Prostate gland (tissue), 2 donors: ENCODE measurements around the gene ACVR1. TPM values are rescaled to one million over a fixed set of nuclear protein-coding genes. Genes with fewer than 3 reads are reported as not detected.

Experiments used
- DNase-seq: peaks from one replicate; pipeline ENCODE4 v3.0.0-alpha.2; 2019; ENCODE audit warnings: low spot score
- H3K27ac ChIP-seq, 2 donors: fragments of 200-600 bp; sonication (generic); 2 replicates each; pipeline ENCODE4 v1.5.1; 2017 to 2019
- H3K27me3 ChIP-seq: fragments of 200-600 bp; sonication (generic); replicated peaks from 2 replicates; pipeline ENCODE4 v1.5.1; 2019; ENCODE audit not compliant: insufficient read depth
- H3K36me3 ChIP-seq, 2 donors: fragments of 200-600 bp; sonication (generic); 1 replicate in 1 of 2; 2 replicates in 1 of 2; pipeline versions ENCODE4 v1.5.1 to v1.8.1; 2017 to 2019
- H3K4me1 ChIP-seq: fragments of 200-600 bp; sonication (generic); replicated peaks from 2 replicates; pipeline ENCODE4 v1.5.1; 2019
- H3K4me3 ChIP-seq, 2 donors: fragments of 200-600 bp; sonication (generic); 2 replicates each; pipeline ENCODE4 v1.5.1; 2017 to 2019
- H3K9me3 ChIP-seq: fragments of 200-600 bp; sonication (generic); 2 replicates; pipeline ENCODE4 v1.5.1; 2017
- CTCF ChIP-seq, 4 experiments: fragments of 200-600 bp in 2 of 4; fragments of 450-650 bp in 2 of 4; sonication (generic) in 2 of 4; IDR thresholded peaks; 1 replicate in 3 of 4; 2 replicates in 1 of 4; pipeline ENCODE4 v1.5.1; 2016 to 2019; ENCODE audit warnings: antibody characterized with exemption in 4 of 4, mild to moderate bottlenecking in 2 of 4, moderate library complexity in 2 of 4
- POLR2A ChIP-seq: fragments of 450-650 bp; IDR thresholded peaks from one replicate; pipeline ENCODE4 v1.6.1; 2016; ENCODE audit warnings: antibody characterized with exemption, mild to moderate bottlenecking
- POLR2AphosphoS5 ChIP-seq: sonication (generic); formaldehyde crosslinking; IDR thresholded peaks from one replicate; pipeline ENCODE4 v1.6.1; 2017; ENCODE audit warnings: antibody characterized with exemption
- WGBS: methylation state at CpG from one replicate; pipeline ENCODE4 v1.1.5; 2018; 5-methylcytosine and 5-hydroxymethylcytosine counted together
- intact Hi-C: fragments of 100-400 bp; cut with DNase I; formaldehyde crosslinking; loops from one replicate; pipeline ENCODE4 v1.14.2; 2022
- total RNA-seq, 2 donors: library from RNA; depleted of rRNA; stranded (reverse); fragments of >200 nt; gene quantifications; one replicate each; pipeline ENCODE4 v1.1.0, GENCODE V29; 2016

The ACVR1 gene
- total RNA-seq, 2 donors from 2014 or later: 16.0 to 21.5 TPM

- Histone ChIP-seq H3K9me3 (no peaks in the 10 kb centered on the region), H3K27ac (no peak overlapping the region), H3K36me3 (no peaks in the 10 kb centered on the region), H3K4me3 (no peak overlapping the region), H3K4me1 (no peaks in the 10 kb centered on the region), H3K27me3 (no peaks in the 10 kb centered on the region)
- TF ChIP-seq POLR2A: no peak
- TF ChIP-seq CTCF (IDR thresholded peaks at IDR 0.05): no peak
- TF ChIP-seq POLR2AphosphoS5: no peak
- 91% methylated on average over 2 of the region's 2 CpGs for WGBS
- DNase-seq: no peak
- intact Hi-C loops: loop anchor here (5.0 kb wide), 1 partner anchor 48 kb away; no protein-coding TSS in a partner anchor
Measured at GRCh38 chr2:157839822-157840221, 36.3 kb downstream of the ACVR1 start.

- DNase-seq: no peak
- no peak overlapping the region for H3K27ac ChIP-seq
- intact Hi-C loops: loop anchor here (5.0 kb wide), 1 partner anchor 47 kb away; no protein-coding TSS in a partner anchor
Measured at GRCh38 chr2:157839162-157839801, 36.8 kb downstream of the ACVR1 start.

GRCh38 chr2:157838442-157839161 lies 37.5 kb downstream of the ACVR1 start:
- intact Hi-C loops: loop anchor here (5.0 kb wide), 1 partner anchor 46 kb away; no protein-coding TSS in a partner anchor
- no peaks in the 10 kb centered on the region for H3K36me3 ChIP-seq
- H3K27ac ChIP-seq: peak overlapping the region; percentile 28 to 70
- WGBS: 24% methylated on average over 4 of the region's 4 CpGs
- no peaks in the 10 kb centered on the region for H3K9me3 ChIP-seq
- no peaks in the 10 kb centered on the region for H3K4me1 ChIP-seq
- H3K27me3 ChIP-seq: no peaks in the 10 kb centered on the region
- peak; percentile 39 for DNase-seq
- H3K4me3 ChIP-seq: peak overlapping the region in 1 of 2 donors; percentile 21
- TF ChIP-seq POLR2AphosphoS5 (peak; percentile 15), CTCF (IDR thresholded peaks at IDR 0.05) (no peak), POLR2A (no peak)

More at GRCh38 chr2:157839162-157839801, 36.8 kb downstream of the ACVR1 start:
- H3K36me3 ChIP-seq: no peaks in the 10 kb centered on the region
- TF ChIP-seq CTCF (IDR thresholded peaks at IDR 0.05) (no peak), POLR2A (no peak), POLR2AphosphoS5 (no peak)
- no peaks in the 10 kb centered on the region for H3K9me3 ChIP-seq
- 46% methylated on average over 5 of the region's 5 CpGs for WGBS
- H3K4me1 ChIP-seq: no peaks in the 10 kb centered on the region
- no peaks in the 10 kb centered on the region for H3K27me3 ChIP-seq
- no peak overlapping the region for H3K4me3 ChIP-seq

- DNase-seq: peak; percentile 61
- H3K4me1 ChIP-seq: no peaks in the 10 kb centered on the region
Measured at GRCh38 chr2:157837851-157838441, 38.2 kb downstream of the ACVR1 start.

GRCh38 chr2:157836531-157836930 lies 39.6 kb downstream of the ACVR1 start:
- Histone ChIP-seq H3K27me3 (no peaks in the 10 kb centered on the region), H3K4me3 (no peak overlapping the region), H3K36me3 (no peaks in the 10 kb centered on the region), H3K9me3 (no peaks in the 10 kb centered on the region), H3K4me1 (no peaks in the 10 kb centered on the region), H3K27ac (no peak overlapping the region)
- no peak for DNase-seq
- TF ChIP-seq CTCF (IDR thresholded peaks at IDR 0.05): no peak
- TF ChIP-seq POLR2AphosphoS5: no peak
- no peak for TF ChIP-seq POLR2A
- 100% methylated on average over 3 of the region's 3 CpGs for WGBS
- intact Hi-C loops: loop anchor here (5.0 kb wide), 1 partner anchor 44 kb away; no protein-coding TSS in a partner anchor

More at GRCh38 chr2:157837851-157838441, 38.2 kb downstream of the ACVR1 start:
- Histone ChIP-seq H3K27ac (peak overlapping the region; percentile 28 to 70), H3K9me3 (no peaks in the 10 kb centered on the region), H3K36me3 (no peaks in the 10 kb centered on the region), H3K27me3 (no peaks in the 10 kb centered on the region), H3K4me3 (peak overlapping the region; percentile 7 to 21)
- intact Hi-C loops: loop anchor here (5.0 kb wide), 1 partner anchor 46 kb away; no protein-coding TSS in a partner anchor
- 8% methylated on average over 13 of the region's 13 CpGs for WGBS
- no peak for TF ChIP-seq POLR2A
- peak; percentile 56 for TF ChIP-seq POLR2AphosphoS5
